Effector CD8-positive, alpha-beta T cell (primary cell): Measurements from ENCODE around the gene ELAVL1.
A peak's percentile ranks its signal among the peaks of the same experiment; 100 is the strongest.
"Not testable (repeated sequence)": the region's sequence is repeated elsewhere in the genome, so short reads cannot be mapped to it uniquely, and the experiment has no call there.

ENCODE experiments used
- DNase-seq: peaks from one replicate; lab custom pipeline; 2025; lab: John Stamatoyannopoulos, UW
- total RNA-seq, 4 experiments: gene quantifications; one replicate each; lab custom pipeline; 2026; lab: John Stamatoyannopoulos, UW

Gene ELAVL1
- total RNA-seq: 58.5 to 88.8 (median 61.8) reads per million in 4 experiments

GRCh38 chr19:8005534-8006256, at the start of gene ELAVL1:
Gene ELAVL1, minus strand, starts transcription at chr19:8005641. Its CDS starts 13,826 bp downstream, at chr19:7991815.
- DNase-seq: peak; percentile 82

- no peak for DNase-seq
Measured at GRCh38 chr19:8054169-8054568, 48.7 kb upstream of the ELAVL1 start.

GRCh38 chr19:8052464-8052859, 47.0 kb upstream of the ELAVL1 start, which contains the start of gene CCL25:
Gene CCL25, plus strand, starts transcription at chr19:8052760. Its CDS starts 290 bp downstream, at chr19:8053050.
- no peak for DNase-seq

GRCh38 chr19:8050274-8051096, 45.0 kb upstream of the ELAVL1 start:
- peak; percentile 83 for DNase-seq

GRCh38 chr19:8046569-8047165, 41.2 kb upstream of the ELAVL1 start:
- DNase-seq: no peak

GRCh38 chr19:8045872-8046568, 40.6 kb upstream of the ELAVL1 start:
- DNase-seq: no peak

GRCh38 chr19:8044018-8044417, 38.6 kb upstream of the ELAVL1 start:
- DNase-seq: no peak

GRCh38 chr19:8042900-8043299, 37.5 kb upstream of the ELAVL1 start:
- no peak for DNase-seq

- no peak for DNase-seq
Measured at GRCh38 chr19:8041531-8041931, 36.1 kb upstream of the ELAVL1 start.

- no peak for DNase-seq
Measured at GRCh38 chr19:8039231-8039630, 33.8 kb upstream of the ELAVL1 start.

- no peak for DNase-seq
Measured at GRCh38 chr19:8038815-8039214, 33.4 kb upstream of the ELAVL1 start.

- no peak for DNase-seq
Measured at GRCh38 chr19:8036434-8037099, 31.1 kb upstream of the ELAVL1 start.

- no peak for DNase-seq
Measured at GRCh38 chr19:8034178-8034525, 28.7 kb upstream of the ELAVL1 start.

- DNase-seq: not testable (repeated sequence)
Measured at GRCh38 chr19:8033287-8034177, 28.1 kb upstream of the ELAVL1 start.

GRCh38 chr19:8030960-8031359, 25.5 kb upstream of the ELAVL1 start:
- DNase-seq: no peak

GRCh38 chr19:8028951-8029491, 23.6 kb upstream of the ELAVL1 start:
- DNase-seq: no peak

GRCh38 chr19:8025316-8025715, 19.9 kb upstream of the ELAVL1 start:
- no peak for DNase-seq

- DNase-seq: not testable (repeated sequence)
Measured at GRCh38 chr19:8024256-8024655, 18.8 kb upstream of the ELAVL1 start.

- no peak for DNase-seq
Measured at GRCh38 chr19:8023371-8023770, 17.9 kb upstream of the ELAVL1 start.

- DNase-seq: no peak
Measured at GRCh38 chr19:8022275-8022674, 16.8 kb upstream of the ELAVL1 start.
